ENCODE measurements around the gene AP2B1. TPM values are rescaled to one million over a fixed set of nuclear protein-coding genes. Genes with fewer than 3 reads are reported as not detected.
"Not testable (repeated sequence)": the region's sequence is repeated elsewhere in the genome, so short reads cannot be mapped to it uniquely, and the experiment has no call there.

Gene AP2B1
- total RNA-seq, 1 donor from 2014 or later = 187 TPM

DNA sequence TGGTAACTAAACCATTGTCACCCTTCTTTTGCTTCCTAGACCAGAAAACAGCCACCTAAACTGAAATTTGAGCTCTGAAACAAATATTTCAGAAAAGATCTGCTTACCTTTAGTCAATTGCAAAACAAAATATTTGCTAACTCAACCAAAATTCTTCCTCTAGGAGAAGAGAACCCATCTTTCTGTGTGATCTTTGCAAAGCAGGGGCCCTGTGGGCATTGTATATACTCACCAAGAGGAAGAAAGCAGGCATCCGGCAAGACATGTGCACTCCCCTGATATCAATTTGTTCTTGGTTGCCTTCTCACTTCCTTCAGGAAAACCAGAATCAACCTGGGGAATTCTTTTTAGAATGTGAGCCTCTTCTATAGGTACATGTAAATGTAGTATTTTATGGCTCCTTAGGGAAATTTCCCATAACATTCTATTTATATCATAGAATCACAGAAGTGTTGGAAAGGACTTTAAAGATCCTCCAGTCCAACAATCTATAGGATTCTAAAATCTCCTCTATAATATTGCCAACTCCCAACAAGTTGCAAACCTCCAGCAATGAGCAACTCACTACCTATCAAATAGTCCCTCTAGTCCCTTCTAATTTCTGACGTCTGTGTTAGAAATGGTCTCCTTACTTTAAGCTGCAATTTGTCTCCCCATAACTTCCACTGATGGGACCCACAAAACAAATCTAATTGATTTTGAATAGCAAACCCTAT, 27.5 kb upstream of the AP2B1 start:
- Mint-ChIP-seq H3K27ac (ENCODE audit: unreplicated experiment) (no peak overlapping the region), H3K9me3 (ENCODE audit: low read depth) (no peaks in the 10 kb centered on the region), H3K27me3 (ENCODE audit: low read depth) (peaks cover 39% of the 10 kb centered on the region), H3K4me3 (ENCODE audit: unreplicated experiment) (no peak overlapping the region), H3K36me3 (ENCODE audit: low read depth) (no peaks in the 10 kb centered on the region), H3K4me1 (ENCODE audit: low read depth) (no peaks in the 10 kb centered on the region)
- TF ChIP-seq, protein P1, sequence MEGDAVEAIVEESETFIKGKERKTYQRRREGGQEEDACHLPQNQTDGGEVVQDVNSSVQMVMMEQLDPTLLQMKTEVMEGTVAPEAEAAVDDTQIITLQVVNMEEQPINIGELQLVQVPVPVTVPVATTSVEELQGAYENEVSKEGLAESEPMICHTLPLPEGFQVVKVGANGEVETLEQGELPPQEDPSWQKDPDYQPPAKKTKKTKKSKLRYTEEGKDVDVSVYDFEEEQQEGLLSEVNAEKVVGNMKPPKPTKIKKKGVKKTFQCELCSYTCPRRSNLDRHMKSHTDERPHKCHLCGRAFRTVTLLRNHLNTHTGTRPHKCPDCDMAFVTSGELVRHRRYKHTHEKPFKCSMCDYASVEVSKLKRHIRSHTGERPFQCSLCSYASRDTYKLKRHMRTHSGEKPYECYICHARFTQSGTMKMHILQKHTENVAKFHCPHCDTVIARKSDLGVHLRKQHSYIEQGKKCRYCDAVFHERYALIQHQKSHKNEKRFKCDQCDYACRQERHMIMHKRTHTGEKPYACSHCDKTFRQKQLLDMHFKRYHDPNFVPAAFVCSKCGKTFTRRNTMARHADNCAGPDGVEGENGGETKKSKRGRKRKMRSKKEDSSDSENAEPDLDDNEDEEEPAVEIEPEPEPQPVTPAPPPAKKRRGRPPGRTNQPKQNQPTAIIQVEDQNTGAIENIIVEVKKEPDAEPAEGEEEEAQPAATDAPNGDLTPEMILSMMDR (IDR thresholded peaks at IDR 0.05) = no peak
- DNase-seq (ENCODE audit: low spot score) = no peak

- Mint-ChIP-seq H3K4me3 (ENCODE audit: unreplicated experiment) (no peak within 1 kb of the TSS), H3K27ac (ENCODE audit: unreplicated experiment) (no peak within 1 kb of the TSS), H3K4me1 (ENCODE audit: low read depth) (no peaks in the 10 kb centered on the region), H3K36me3 (ENCODE audit: low read depth) (no peaks in the 10 kb centered on the region), H3K9me3 (ENCODE audit: low read depth) (no peaks in the 10 kb centered on the region), H3K27me3 (ENCODE audit: low read depth) (peaks cover 32% of the 10 kb centered on the region)
- no peak for DNase-seq (ENCODE audit: low spot score)
- TF ChIP-seq, protein P1 (IDR thresholded peaks at IDR 0.05) = no peak
These were observed 26.4 kb upstream of the AP2B1 start, which contains the start of gene SLFN14 for GRCh38 chr17:35560703-35561102. SLFN14 (minus strand) TSS chr17:35560819; CDS start chr17:35558062, 2,757 bp downstream.

DNA sequence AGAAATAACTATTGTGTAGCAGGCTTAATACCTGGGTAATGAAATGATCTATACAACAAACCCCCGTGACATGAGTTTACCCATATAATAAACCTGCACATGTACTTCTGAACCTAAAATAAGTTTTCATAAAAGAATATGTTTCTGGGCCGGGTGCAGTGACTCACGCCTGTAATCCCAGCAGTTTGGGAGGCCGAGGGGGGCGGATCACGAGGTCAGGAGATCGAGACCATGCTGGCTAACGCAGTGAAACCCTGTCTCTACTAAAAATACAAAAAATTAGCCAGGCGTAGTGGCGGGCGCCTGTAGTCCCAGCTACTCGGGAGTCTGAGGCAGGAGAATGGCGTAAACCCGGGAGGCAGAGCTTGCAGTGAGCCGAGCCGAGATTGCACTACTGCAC, 23.9 kb upstream of the AP2B1 start:
- H3K27ac Mint-ChIP-seq (ENCODE audit: unreplicated experiment); DNase-seq (ENCODE audit: low spot score); H3K36me3 Mint-ChIP-seq (ENCODE audit: low read depth); H3K4me3 Mint-ChIP-seq (ENCODE audit: unreplicated experiment); H3K9me3 Mint-ChIP-seq (ENCODE audit: low read depth): not testable (repeated sequence)
- Mint-ChIP-seq H3K27me3 (ENCODE audit: low read depth) (peaks cover 16% of the 10 kb centered on the region), H3K4me1 (ENCODE audit: low read depth) (peaks cover 12% of the 10 kb centered on the region)

DNA sequence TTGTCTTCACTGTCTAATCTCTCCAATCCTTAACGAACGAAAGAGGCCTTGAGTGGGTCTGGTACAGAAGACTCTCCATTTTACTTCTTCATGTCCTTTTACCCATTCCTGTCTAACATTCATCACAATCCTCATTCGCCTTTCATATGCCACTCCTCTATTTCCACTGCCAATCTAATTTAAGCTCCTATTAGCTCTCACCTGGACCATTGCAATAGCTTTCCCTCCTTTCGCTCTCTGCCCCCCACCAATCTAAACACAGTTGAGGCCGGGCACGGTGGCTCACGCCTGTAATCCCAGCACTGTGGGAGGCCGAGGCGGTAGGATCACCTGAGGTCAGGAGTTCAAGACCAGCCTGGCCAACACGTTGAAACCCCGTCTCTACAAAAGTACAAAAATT, 20.2 kb upstream of the AP2B1 start:
- TF ChIP-seq, protein P1 (IDR thresholded peaks at IDR 0.05) = no peak
- no peak overlapping the region for H3K27ac Mint-ChIP-seq (ENCODE audit: unreplicated experiment)
- DNase-seq (ENCODE audit: low spot score) = no peak
- H3K4me3 Mint-ChIP-seq (ENCODE audit: unreplicated experiment) = peak overlapping the region; percentile 86
- H3K36me3 Mint-ChIP-seq (ENCODE audit: low read depth) = no peaks in the 10 kb centered on the region
- H3K4me1 Mint-ChIP-seq (ENCODE audit: low read depth) = peaks cover 32% of the 10 kb centered on the region
- no peaks in the 10 kb centered on the region for H3K9me3 Mint-ChIP-seq (ENCODE audit: low read depth)
- peaks cover 2% of the 10 kb centered on the region for H3K27me3 Mint-ChIP-seq (ENCODE audit: low read depth)

DNA sequence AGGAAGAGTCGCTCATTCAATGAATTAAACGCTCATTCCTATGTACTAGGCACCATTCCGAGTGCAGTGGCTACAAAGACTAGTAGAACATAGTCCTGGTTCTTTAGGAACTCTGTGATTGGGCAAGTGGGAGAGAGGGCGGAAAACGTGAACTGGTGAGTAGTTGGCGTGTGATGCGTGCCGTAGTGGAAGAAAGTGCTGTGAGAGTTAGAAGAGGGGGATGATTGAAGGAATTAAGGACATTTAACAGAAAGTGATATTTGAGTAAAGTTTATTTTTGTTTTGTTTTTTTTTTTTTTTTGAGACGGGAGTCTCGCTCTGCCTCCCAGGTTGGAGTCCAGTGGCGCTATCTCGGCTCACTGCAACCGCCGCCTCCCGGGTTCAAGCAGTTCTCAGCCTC, 18.6 kb upstream of the AP2B1 start:
- H3K9me3 Mint-ChIP-seq (ENCODE audit: low read depth) = no peaks in the 10 kb centered on the region
- peak overlapping the region; percentile 99 for H3K27ac Mint-ChIP-seq (ENCODE audit: unreplicated experiment)
- H3K27me3 Mint-ChIP-seq (ENCODE audit: low read depth) = peaks cover 1% of the 10 kb centered on the region
- peak overlapping the region; percentile 86 for H3K4me3 Mint-ChIP-seq (ENCODE audit: unreplicated experiment)
- H3K36me3 Mint-ChIP-seq (ENCODE audit: low read depth) = no peaks in the 10 kb centered on the region
- TF ChIP-seq, protein P1 (IDR thresholded peaks at IDR 0.05) = no peak
- DNase-seq (ENCODE audit: low spot score) = no peak
- H3K4me1 Mint-ChIP-seq (ENCODE audit: low read depth) = peaks cover 32% of the 10 kb centered on the region

DNA sequence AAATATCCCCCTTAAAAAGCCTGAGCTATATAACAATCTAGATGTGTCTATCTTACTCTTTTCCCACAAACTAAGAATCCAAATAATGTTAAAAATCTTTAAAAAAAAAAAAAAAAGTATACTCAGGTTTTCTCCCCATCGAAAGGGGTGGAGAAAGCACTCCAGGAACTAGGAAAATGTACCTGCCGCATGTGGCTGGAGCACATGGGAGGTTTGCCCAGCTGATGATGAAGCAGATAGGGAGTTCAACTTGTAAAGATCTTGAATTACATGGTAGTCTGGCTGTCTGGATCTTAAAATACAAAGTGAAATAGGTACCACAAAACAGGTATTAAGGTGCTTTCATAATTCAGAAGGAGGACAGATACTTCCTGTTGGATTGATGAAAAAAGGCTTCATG, 17.7 kb upstream of the AP2B1 start:
- H3K27me3 Mint-ChIP-seq (ENCODE audit: low read depth) = no peaks in the 10 kb centered on the region
- H3K4me1 Mint-ChIP-seq (ENCODE audit: low read depth) = peaks cover 32% of the 10 kb centered on the region
- H3K4me3 Mint-ChIP-seq (ENCODE audit: unreplicated experiment) = peak overlapping the region; percentile 86

More for the DNA sequence above, 17.7 kb upstream of the AP2B1 start:
- Mint-ChIP-seq H3K36me3 (ENCODE audit: low read depth) (no peaks in the 10 kb centered on the region), H3K9me3 (ENCODE audit: low read depth) (no peaks in the 10 kb centered on the region), H3K27ac (ENCODE audit: unreplicated experiment) (no peak overlapping the region)
- no peak for DNase-seq (ENCODE audit: low spot score)
- TF ChIP-seq, protein P1 (IDR thresholded peaks at IDR 0.05) = no peak
